A172 (cell line): ENCODE data around the gene DFFB. TPM values are rescaled to one million over a fixed set of nuclear protein-coding genes. Genes with fewer than 3 reads are reported as not detected.
A peak's percentile ranks its signal among the peaks of the same experiment; 100 is the strongest.
"Not testable (repeated sequence)": the region's sequence is repeated elsewhere in the genome, so short reads cannot be mapped to it uniquely, and the experiment has no call there.

Experiments
- DNase-seq: peaks from one replicate; pipeline ENCODE4 v3.0.0-alpha.2; 2015; ENCODE audit warnings: low spot score
- total RNA-seq: library from RNA; depleted of rRNA; stranded (reverse); fragments of >200 nt; shearing (Covaris generic); gene quantifications from 2 replicates; pipeline ENCODE4 v1.2.3, GENCODE V29; 2014

DFFB gene
- total RNA-seq, 1 experiment from 2014 or later: 5.5 TPM

GRCh38 chr1:3909615-3910014, 52.3 kb downstream of the DFFB start:
- no peak for DNase-seq

- DNase-seq: no peak
Observed at GRCh38 chr1:3910049-3910731, 52.9 kb downstream of the DFFB start.

- no peak for DNase-seq
Observed at GRCh38 chr1:3910857-3911845, 53.9 kb downstream of the DFFB start.

GRCh38 chr1:3911981-3912808, 54.9 kb downstream of the DFFB start:
- DNase-seq: no peak

GRCh38 chr1:3912809-3913685, 55.8 kb downstream of the DFFB start:
- DNase-seq: no peak

- DNase-seq: no peak
Observed at GRCh38 chr1:3914331-3914851, 57.1 kb downstream of the DFFB start.

GRCh38 chr1:3914911-3915310, 57.6 kb downstream of the DFFB start:
- DNase-seq: no peak

GRCh38 chr1:3915551-3916121, 58.4 kb downstream of the DFFB start:
- no peak for DNase-seq

GRCh38 chr1:3917761-3918160, 60.5 kb downstream of the DFFB start:
- no peak for DNase-seq

GRCh38 chr1:3918359-3918758, 61.1 kb downstream of the DFFB start:
- DNase-seq: not testable (repeated sequence)

GRCh38 chr1:3918966-3919611, 61.8 kb downstream of the DFFB start:
- no peak for DNase-seq

- DNase-seq: no peak
Observed at GRCh38 chr1:3919706-3920105, 62.4 kb downstream of the DFFB start.

GRCh38 chr1:3921765-3922164, 64.5 kb downstream of the DFFB start:
- no peak for DNase-seq

GRCh38 chr1:3922201-3922725, 65.0 kb downstream of the DFFB start:
- DNase-seq: no peak

- DNase-seq: no peak
Observed at GRCh38 chr1:3922851-3923250, 65.6 kb downstream of the DFFB start.

- DNase-seq: no peak
Observed at GRCh38 chr1:3923378-3924185, 66.3 kb downstream of the DFFB start.

- no peak for DNase-seq
Observed at GRCh38 chr1:3924186-3924824, 67.0 kb downstream of the DFFB start.

GRCh38 chr1:3924825-3925220, 67.5 kb downstream of the DFFB start:
- DNase-seq: peak; percentile 60
